ENCODE results near the gene PTBP1. TPM values are rescaled to one million over a fixed set of nuclear protein-coding genes. Genes with fewer than 3 reads are reported as not detected.

Gene PTBP1
- total RNA-seq (2014; rRNA removed; shearing (Covaris generic)): 177 and 308 TPM in 2 replicates

DNA sequence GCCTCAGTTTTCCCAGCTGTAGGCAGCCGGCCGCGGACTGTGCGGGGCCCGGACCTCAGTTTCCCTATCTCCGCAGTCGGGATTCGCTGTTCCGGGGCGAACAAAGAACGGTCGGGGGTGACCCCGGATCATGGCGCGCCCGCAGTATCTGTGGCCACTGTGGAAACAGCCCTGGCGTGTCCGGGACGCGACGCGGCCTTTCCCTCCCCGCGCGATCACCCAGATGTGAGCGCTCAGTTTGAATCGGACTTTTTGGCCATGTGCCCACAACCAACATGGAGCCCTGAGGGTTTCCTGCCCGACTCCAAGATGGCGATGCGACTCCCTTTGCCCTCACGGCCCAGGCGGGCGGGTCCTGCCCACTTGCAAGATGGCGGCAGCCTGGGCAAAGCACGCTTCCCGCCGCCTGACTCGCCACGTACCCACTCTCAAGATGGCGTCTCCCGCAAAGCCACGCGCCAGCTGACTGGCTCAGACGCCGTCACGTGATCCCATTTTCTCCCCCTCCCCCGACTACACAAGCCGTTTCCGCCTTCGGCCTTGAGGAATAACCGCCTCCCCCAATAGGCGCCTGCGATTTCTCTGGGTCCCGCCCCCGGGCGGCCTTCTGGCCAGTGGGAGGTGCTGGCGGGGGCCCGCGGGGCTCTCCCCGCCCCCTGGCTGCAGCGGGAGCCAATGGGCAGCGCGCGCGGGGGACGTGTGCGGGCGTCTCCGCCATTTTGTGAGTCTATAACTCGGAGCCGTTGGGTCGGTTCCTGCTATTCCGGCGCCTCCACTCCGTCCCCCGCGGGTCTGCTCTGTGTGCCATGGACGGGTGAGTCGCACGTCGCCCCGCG is at the start of gene PTBP1:
Gene PTBP1, plus strand, starts transcription at position 761 of the 836 bp plus-strand sequence. Its CDS starts 46 bp downstream, at position 807.
- Histone ChIP-seq H3K4me3 (peak within 1 kb of the TSS; percentile 95), H3K27me3 (replicated peaks) (no peaks in the 10 kb centered on the region), H3K9me3 (replicated peaks) (no peaks in the 10 kb centered on the region), H3K4me1 (replicated peaks) (peaks cover 42% of the 10 kb centered on the region), H3K27ac (peak within 1 kb of the TSS; percentile 93), H3K36me3 (peaks cover 42% of the 10 kb centered on the region)
- DNase-seq (ENCODE audit: low read depth in 1 of 2, low spot score in 2 of 2): peak; percentile 100

DNA sequence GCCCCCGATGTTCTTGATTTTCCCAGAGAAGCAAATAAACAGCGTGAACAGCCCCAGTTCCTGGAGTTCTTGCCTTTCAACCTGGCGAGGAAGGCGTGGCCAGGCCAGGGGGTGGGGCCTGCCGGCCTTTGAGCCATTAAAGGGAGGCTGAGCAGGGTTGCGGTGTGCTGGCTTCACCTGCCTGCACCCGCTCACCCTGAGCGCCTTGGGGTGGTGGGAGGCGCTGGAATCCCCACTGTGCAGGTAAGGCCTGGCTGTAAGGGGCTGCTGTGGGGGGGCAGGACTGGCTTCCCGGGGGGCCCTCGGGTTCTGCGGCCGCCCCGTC is 49.0 kb upstream of the PTBP1 start:
- H3K4me3 ChIP-seq: no peak overlapping the region
- peaks cover 19% of the 10 kb centered on the region for H3K4me1 ChIP-seq (replicated peaks)
- DNase-seq (ENCODE audit: low read depth in 1 of 2, low spot score in 2 of 2): no peak

DNA sequence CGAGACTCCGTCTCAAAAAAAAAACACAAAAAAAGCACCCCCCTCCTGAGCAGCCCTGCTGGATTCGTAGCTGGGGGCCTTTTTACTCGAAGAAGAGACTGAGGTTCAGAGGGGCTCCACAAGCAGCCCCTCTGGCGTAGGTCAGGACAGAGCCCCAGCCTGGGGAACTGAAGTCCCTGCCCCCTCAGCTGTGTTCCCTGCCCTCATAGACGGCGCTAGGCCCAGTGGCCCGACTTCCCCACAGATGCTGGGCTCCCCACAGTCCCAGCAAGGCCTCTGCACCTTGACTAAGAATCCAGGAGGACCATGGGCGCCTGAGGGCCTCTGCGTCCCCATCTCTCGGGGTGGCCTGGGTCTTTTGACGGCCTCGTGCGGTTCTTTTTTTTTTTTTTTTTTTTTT is 47.4 kb upstream of the PTBP1 start:
- no peak for DNase-seq (ENCODE audit: low read depth in 1 of 2, low spot score in 2 of 2)

More for the DNA sequence above, 49.0 kb upstream of the PTBP1 start:
- H3K9me3 ChIP-seq (replicated peaks): peaks cover 17% of the 10 kb centered on the region
- H3K27me3 ChIP-seq (replicated peaks): no peaks in the 10 kb centered on the region
- H3K27ac ChIP-seq: no peak overlapping the region
- no peaks in the 10 kb centered on the region for H3K36me3 ChIP-seq

DNA sequence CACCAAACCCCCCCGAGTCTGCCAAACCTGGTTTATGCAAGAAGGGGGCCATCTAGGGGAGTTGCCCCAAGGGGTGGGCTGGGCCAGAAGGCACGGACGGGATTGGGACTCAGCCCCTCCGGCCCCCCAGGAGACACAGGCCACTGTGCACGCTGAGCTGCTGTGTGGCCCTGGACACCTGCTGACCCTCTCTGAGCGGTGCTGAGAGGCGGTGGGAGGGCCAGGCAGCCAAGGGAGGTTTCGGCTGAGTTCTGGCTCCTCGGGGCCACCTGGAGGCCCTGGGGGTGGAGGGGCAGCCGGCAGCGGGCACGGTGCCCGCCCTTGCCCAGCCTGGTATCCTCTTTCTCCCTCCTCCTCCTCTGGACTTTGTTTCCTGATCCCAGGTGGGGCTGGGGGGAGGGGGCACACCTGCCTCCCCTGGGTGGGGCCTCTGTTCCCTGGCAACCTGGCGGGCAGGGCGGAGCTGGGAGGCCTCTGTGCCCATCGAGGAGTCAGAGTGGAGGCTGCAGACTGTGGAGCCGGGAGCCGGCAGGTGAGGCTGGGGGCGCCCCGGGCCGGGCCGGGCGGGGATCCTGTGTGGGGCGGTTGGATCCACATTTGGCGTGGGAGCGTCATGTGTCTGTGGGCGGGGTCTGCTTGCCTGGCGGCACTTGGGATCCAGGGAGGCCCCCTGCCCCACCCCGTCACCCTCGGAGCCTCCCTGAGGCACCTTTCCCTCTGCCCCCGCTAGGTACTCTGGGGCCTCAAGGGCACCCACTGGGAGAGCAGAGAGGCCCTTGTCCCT is 46.4 kb upstream of the PTBP1 start, which contains the start of gene MISP:
Gene MISP, plus strand, starts transcription at position 473 of the 784 bp plus-strand sequence. CDS start 5,835 bp downstream, outside the sequence.
- H3K27me3 ChIP-seq (replicated peaks): no peaks in the 10 kb centered on the region
- peaks cover 26% of the 10 kb centered on the region for H3K4me1 ChIP-seq (replicated peaks)
- H3K9me3 ChIP-seq (replicated peaks): peaks cover 14% of the 10 kb centered on the region
- H3K36me3 ChIP-seq: no peaks in the 10 kb centered on the region
- H3K4me3 ChIP-seq: no peak within 1 kb of the TSS
- H3K27ac ChIP-seq: peak within 1 kb of the TSS; percentile 39
- no peak for DNase-seq (ENCODE audit: low read depth in 1 of 2, low spot score in 2 of 2)

More for the DNA sequence above, 47.4 kb upstream of the PTBP1 start:
- peaks cover 26% of the 10 kb centered on the region for H3K4me1 ChIP-seq (replicated peaks)
- H3K4me3 ChIP-seq: no peak overlapping the region
- no peaks in the 10 kb centered on the region for H3K27me3 ChIP-seq (replicated peaks)
- H3K36me3 ChIP-seq: no peaks in the 10 kb centered on the region
- no peak overlapping the region for H3K27ac ChIP-seq
- H3K9me3 ChIP-seq (replicated peaks): peaks cover 14% of the 10 kb centered on the region

DNA sequence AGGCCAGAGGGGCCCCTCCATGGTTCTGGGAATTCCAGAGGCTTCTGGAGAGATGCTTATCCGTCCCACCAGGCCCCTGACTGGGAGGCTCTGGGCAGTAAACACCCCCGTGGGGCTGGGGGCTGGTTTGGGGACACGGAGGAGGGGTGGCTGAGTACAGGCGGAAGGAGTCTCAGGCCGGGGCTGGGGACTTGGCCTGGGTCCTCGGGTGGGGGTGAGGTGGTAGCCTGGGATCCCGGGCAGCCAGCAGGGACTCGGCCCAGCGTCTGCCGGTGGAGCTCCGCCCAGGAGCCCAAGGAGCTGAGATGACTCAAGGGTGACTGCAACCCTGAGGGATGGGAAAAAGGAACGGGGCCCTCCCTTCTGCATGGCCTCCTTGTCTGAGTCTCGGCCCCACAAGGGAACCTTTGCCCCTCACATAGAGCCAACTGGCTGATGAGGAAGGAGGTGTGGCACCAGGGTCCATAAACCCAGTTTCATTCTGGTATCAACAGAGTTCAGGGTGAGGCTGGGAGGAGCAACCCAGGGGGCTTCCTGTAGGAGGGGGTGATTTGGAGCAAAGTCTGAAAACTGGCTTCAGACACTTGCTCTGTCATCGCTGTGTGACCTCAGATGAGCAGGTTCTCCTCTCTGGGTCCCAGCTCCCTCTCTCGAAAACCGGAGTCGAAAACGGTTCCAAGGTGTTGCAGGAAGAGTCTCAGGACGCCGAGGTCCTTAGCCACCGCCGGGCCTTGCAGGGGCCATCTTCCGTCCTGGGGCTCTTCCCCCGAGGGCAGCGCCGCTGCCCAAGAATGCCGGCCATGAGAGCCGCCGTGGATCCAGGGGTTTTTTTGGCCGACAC is 45.5 kb upstream of the PTBP1 start:
- Histone ChIP-seq H3K27me3 (replicated peaks) (no peaks in the 10 kb centered on the region), H3K4me1 (replicated peaks) (peaks cover 26% of the 10 kb centered on the region), H3K9me3 (replicated peaks) (peaks cover 10% of the 10 kb centered on the region), H3K27ac (peak overlapping the region; percentile 39), H3K36me3 (no peaks in the 10 kb centered on the region), H3K4me3 (no peak overlapping the region)
- peak; percentile 43 to 76 for DNase-seq (ENCODE audit: low read depth in 1 of 2, low spot score in 2 of 2)

DNA sequence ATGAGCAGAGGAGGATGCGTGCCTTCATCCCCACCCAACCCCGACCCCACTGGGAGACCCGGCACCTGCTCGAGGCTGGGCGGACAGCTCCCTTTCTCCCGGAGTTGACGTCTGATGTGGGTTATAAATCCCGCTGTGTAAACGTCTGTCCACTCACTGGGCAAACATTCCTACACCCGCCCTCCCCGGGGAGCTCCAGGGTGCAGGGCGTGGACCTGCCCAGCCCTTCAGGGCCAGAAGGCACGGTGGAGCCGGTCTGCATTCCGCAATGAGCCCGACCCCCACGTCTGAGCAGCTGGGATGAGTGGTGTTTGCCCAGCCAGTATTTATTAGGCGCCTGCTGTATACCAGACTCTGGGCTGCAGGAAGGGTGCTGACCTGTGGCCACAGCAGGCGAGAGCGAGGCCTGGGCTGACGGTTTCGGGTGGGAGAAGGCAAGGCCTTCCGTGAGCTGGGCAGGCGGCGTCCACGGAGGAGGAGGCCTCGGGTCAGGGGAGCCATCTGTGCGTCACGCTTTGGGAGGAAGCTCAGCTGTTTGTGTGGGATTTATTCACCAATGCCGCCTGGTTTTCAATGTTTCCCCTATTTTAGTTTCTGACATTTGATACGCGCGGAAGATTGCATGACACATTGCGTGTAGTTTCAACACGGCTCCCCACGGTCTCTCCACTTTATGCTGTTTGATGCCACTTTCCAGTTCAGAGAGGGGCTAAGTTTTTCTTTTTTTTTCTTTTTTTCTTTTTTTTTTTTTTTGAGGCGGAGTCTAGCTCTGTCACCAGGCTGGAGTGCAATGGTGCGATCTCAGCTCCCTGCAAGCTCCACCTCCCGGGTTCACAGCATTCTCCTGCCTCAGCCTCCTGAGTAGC is 44.4 kb upstream of the PTBP1 start:
- peaks cover 4% of the 10 kb centered on the region for H3K9me3 ChIP-seq (replicated peaks)
- no peaks in the 10 kb centered on the region for H3K27me3 ChIP-seq (replicated peaks)
- DNase-seq (ENCODE audit: low read depth in 1 of 2, low spot score in 2 of 2): peak; percentile 55 to 79
- H3K4me1 ChIP-seq (replicated peaks): peaks cover 26% of the 10 kb centered on the region
- no peak overlapping the region for H3K4me3 ChIP-seq
- H3K27ac ChIP-seq: peak overlapping the region; percentile 69
- no peaks in the 10 kb centered on the region for H3K36me3 ChIP-seq

DNA sequence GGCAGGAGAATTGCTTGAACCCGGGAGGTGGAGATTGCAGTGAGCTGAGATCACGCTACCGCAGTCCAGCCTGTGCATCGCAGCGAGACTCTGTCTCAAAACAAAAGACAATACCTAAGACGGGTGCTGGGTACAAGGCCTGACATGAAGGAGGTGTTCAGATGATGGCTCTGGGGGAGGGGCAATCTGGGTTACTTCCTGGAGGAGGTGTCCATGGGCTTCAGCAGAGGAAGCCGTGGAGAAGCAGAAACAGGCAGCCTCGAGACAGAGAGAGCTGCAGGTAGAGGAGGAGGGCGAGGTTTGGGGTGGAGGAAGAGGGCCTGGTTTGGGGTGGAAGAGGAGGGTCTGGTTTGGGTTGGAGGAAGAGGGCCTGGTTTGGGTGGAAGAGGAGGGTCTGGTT is 42.7 kb upstream of the PTBP1 start:
- Histone ChIP-seq H3K4me1 (replicated peaks) (peaks cover 26% of the 10 kb centered on the region), H3K27ac (no peak overlapping the region), H3K9me3 (replicated peaks) (0 out of 2 replicates have a peak, but pooled peaks cover 4% of the 10 kb centered on the region), H3K4me3 (no peak overlapping the region), H3K36me3 (no peaks in the 10 kb centered on the region), H3K27me3 (replicated peaks) (no peaks in the 10 kb centered on the region)
- DNase-seq (ENCODE audit: low read depth in 1 of 2, low spot score in 2 of 2): no peak

DNA sequence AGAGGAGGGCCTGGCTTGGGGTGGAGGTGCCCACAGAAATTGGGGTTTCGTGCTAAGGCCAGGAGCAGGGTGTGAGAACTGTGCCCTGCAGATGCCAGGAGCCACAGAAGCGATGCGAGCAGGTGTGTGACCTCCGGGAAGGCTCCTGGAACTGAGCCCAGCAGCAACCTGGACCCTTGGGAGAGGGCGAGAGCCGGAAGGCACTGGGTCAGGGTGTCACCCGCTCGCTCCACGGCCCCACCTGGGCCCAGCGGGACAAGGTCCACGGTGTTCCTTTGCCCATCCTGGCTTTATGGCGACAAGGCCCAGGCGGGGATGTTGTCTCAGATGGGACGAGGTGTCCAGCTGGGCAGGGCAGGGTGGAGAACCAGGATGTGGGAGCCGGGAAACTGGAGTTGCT is 42.2 kb upstream of the PTBP1 start:
- H3K36me3 ChIP-seq: no peaks in the 10 kb centered on the region
- 0 out of 2 replicates have a peak, but pooled peaks cover 4% of the 10 kb centered on the region for H3K9me3 ChIP-seq (replicated peaks)
- H3K4me3 ChIP-seq: no peak overlapping the region
- no peak overlapping the region for H3K27ac ChIP-seq
- peaks cover 26% of the 10 kb centered on the region for H3K4me1 ChIP-seq (replicated peaks)
- H3K27me3 ChIP-seq (replicated peaks): no peaks in the 10 kb centered on the region
- DNase-seq (ENCODE audit: low read depth in 1 of 2, low spot score in 2 of 2): no peak

DNA sequence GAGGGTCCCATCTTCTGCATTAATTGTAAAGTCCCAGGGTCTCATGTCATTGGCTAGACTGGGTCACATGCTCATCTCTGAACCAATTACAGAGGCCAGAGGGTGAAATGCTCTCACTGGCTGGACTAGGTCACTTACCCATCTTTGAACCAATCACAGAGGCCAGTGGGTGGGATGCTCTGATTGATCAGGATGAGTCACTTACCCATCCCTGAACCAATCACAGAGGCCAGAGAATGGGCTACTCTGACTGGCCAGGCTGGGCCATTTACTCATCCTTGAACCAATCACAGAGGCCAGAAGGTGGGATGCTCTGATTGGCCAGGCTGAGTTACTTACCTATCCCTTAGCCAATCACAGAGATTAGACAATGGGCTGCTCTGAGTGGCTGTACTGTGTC is 41.0 kb upstream of the PTBP1 start:
- H3K27ac ChIP-seq: no peak overlapping the region
- no peaks in the 10 kb centered on the region for H3K27me3 ChIP-seq (replicated peaks)
- no peak overlapping the region for H3K4me3 ChIP-seq
- peaks cover 24% of the 10 kb centered on the region for H3K4me1 ChIP-seq (replicated peaks)
- no peaks in the 10 kb centered on the region for H3K36me3 ChIP-seq
- no peak for DNase-seq (ENCODE audit: low read depth in 1 of 2, low spot score in 2 of 2)
- 0 out of 2 replicates have a peak, but pooled peaks cover 4% of the 10 kb centered on the region for H3K9me3 ChIP-seq (replicated peaks)

DNA sequence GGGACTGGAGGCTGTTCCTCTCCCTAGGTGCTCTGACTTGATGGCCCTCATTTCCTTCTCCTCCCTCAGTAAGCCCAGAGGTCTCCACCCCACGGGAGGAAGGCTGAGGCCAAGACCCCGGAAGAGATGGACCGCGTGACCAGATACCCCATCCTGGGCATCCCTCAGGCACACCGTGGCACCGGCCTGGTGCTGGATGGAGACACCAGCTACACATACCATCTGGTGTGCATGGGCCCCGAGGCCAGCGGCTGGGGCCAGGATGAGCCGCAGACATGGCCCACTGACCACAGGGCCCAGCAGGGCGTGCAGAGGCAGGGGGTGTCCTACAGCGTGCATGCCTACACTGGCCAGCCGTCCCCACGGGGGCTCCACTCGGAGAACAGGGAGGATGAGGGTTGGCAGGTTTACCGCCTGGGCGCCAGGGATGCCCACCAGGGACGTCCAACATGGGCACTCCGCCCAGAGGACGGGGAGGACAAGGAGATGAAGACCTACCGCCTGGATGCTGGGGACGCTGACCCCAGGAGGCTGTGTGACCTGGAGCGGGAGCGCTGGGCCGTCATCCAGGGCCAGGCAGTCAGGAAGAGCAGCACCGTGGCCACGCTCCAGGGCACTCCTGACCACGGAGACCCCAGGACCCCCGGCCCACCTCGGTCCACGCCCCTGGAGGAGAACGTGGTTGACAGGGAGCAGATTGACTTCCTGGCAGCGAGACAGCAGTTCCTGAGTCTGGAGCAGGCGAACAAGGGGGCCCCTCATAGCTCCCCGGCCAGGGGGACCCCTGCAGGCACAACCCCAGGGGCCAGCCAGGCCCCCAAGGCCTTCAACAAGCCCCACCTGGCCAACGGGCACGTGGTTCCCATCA is 40.2 kb upstream of the PTBP1 start:
- DNase-seq (ENCODE audit: low read depth in 1 of 2, low spot score in 2 of 2): no peak
- H3K4me1 ChIP-seq (replicated peaks): peaks cover 15% of the 10 kb centered on the region
- H3K27ac ChIP-seq: no peak overlapping the region
- H3K4me3 ChIP-seq: no peak overlapping the region
- 0 out of 2 replicates have a peak, but pooled peaks cover 4% of the 10 kb centered on the region for H3K9me3 ChIP-seq (replicated peaks)
- no peaks in the 10 kb centered on the region for H3K36me3 ChIP-seq
- H3K27me3 ChIP-seq (replicated peaks): no peaks in the 10 kb centered on the region

DNA sequence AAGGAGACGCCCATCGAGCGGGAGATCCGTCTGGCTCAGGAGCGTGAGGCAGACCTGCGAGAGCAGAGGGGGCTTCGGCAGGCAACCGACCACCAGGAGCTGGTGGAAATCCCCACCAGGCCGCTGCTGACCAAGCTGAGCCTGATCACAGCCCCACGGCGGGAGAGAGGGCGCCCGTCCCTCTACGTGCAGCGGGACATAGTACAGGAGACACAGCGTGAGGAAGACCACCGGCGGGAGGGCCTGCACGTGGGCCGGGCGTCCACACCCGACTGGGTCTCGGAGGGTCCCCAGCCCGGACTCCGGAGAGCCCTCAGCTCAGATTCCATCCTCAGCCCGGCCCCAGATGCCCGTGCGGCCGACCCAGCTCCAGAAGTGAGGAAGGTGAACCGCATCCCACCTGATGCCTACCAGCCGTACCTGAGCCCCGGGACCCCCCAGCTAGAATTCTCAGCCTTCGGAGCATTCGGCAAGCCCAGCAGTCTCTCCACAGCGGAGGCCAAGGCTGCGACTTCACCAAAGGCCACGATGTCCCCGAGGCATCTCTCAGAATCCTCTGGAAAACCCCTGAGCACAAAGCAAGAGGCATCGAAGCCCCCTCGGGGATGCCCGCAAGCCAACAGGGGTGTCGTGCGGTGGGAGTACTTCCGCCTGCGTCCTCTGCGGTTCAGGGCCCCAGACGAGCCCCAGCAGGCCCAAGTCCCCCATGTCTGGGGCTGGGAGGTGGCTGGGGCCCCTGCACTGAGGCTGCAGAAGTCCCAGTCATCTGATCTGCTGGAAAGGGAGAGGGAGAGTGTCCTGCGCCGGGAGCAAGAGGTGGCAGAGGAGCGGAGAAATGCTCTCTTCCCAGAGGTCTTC is 39.2 kb upstream of the PTBP1 start:
- DNase-seq (ENCODE audit: low read depth in 1 of 2, low spot score in 2 of 2): no peak
- Histone ChIP-seq H3K27me3 (replicated peaks) (no peaks in the 10 kb centered on the region), H3K36me3 (no peaks in the 10 kb centered on the region), H3K4me3 (no peak overlapping the region), H3K4me1 (replicated peaks) (peaks cover 9% of the 10 kb centered on the region), H3K27ac (no peak overlapping the region), H3K9me3 (replicated peaks) (0 out of 2 replicates have a peak, but pooled peaks cover 4% of the 10 kb centered on the region)

Data from SJSA1 (cell line).